Endothelial cell of umbilical vein (primary cell): ENCODE data around the gene IMPG2. TPM values are rescaled to one million over a fixed set of nuclear protein-coding genes. Genes with fewer than 3 reads are reported as not detected.
A peak's percentile ranks its signal among the peaks of the same experiment; 100 is the strongest.

Experiments used
- Bru-seq: library from RNA; stranded (reverse); fragments of 400-500 nt; gene quantifications from one replicate; lab custom pipeline; 2021; lab: Mats Ljungman, UMichigan
- BruChase-seq, 2 experiments: library from RNA; stranded (reverse); fragments of 400-500 nt; gene quantifications; one replicate each; lab custom pipeline; 2021; lab: Mats Ljungman, UMichigan
- BruUV-seq: library from RNA; stranded (reverse); fragments of 400-500 nt; replicated peaks from 2 replicates; lab custom pipeline; 2021; lab: Mats Ljungman, UMichigan
- CTCF ChIA-PET: fragments of 300-600, 350-600 bp; sonication (Branson Sonifier 250); formaldehyde crosslinking; loops from one replicate; lab custom pipeline; 2021; ENCODE audit warnings: antibody characterized with exemption, inconsistent platforms; lab: Charles Lee
- POLR2A ChIA-PET: fragments of 300-600, 350-600 bp; sonication (Branson Sonifier 250); formaldehyde crosslinking; loops from one replicate; lab custom pipeline; 2021; ENCODE audit warnings: antibody characterized with exemption, inconsistent platforms; lab: Charles Lee
- DNase-seq: peaks from one replicate; pipeline ENCODE4 v3.0.0-alpha.2; 2011; ENCODE audit warnings: low read depth, low spot score
- FAIRE-seq: peaks from 2 replicates; lab custom pipeline; 2011; peaks lifted over from hg19 to GRCh38; lab: Jason Lieb, UNC
- H2AFZ ChIP-seq: 2 replicates; pipeline ENCODE4 v1.6.0; 2012; ENCODE audit warnings: low read depth, low read length, control low read depth, inconsistent platforms
- H3K27ac ChIP-seq: 2 replicates; pipeline ENCODE4 v1.5.1; 2011; ENCODE audit warnings: low read depth, mild to moderate bottlenecking, control low read depth, low read length, moderate library complexity; ENCODE audit not compliant: insufficient read depth
- H3K27me3 ChIP-seq, 2 experiments: 2 replicates each; pipeline versions ENCODE4 v1.6.0 to v1.6.1; 2011; ENCODE audit warnings: low read length in 2 of 2, mixed read lengths in 1 of 2; ENCODE audit not compliant: control insufficient read depth in 2 of 2, insufficient read depth in 2 of 2
- H3K36me3 ChIP-seq, 2 experiments: 2 replicates in 1 of 2; 3 replicates in 1 of 2; pipeline ENCODE4 v1.5.1; 2011; ENCODE audit warnings: low read length in 2 of 2, mild to moderate bottlenecking in 1 of 2, moderate library complexity in 1 of 2; ENCODE audit not compliant: control insufficient read depth in 2 of 2, insufficient read depth in 2 of 2; ENCODE audit errors: extremely low read depth in 1 of 2
- H3K4me1 ChIP-seq: 3 replicates; pipeline ENCODE4 v1.5.1; 2011; ENCODE audit warnings: mild to moderate bottlenecking, low read length; ENCODE audit not compliant: control insufficient read depth, insufficient read depth; ENCODE audit errors: extremely low read depth
- H3K4me2 ChIP-seq: 2 replicates; pipeline ENCODE4 v1.6.1; 2011; ENCODE audit warnings: low read length, control low read depth, mixed read lengths; ENCODE audit not compliant: insufficient read depth
- H3K4me3 ChIP-seq, 3 experiments: fragments of 200-600 bp in 1 of 3; sonication (generic), shearing (Covaris generic) in 1 of 3; replicated peaks in 1 of 3; 2 replicates each; pipeline ENCODE4 v1.5.1; 2011 to 2016; ENCODE audit warnings: control low read depth in 3 of 3, low read length in 3 of 3, mild to moderate bottlenecking in 2 of 3, inconsistent platforms in 1 of 3, low read depth in 1 of 3, moderate library complexity in 1 of 3; ENCODE audit not compliant: insufficient read depth in 1 of 3
- H3K79me2 ChIP-seq: 2 replicates; pipeline ENCODE4 v1.6.0; 2012; ENCODE audit warnings: low read length, inconsistent platforms; ENCODE audit not compliant: control insufficient read depth, insufficient read depth
- H3K9ac ChIP-seq: replicated peaks from 2 replicates; pipeline ENCODE3; 2011; ENCODE audit warnings: low read length, control low read depth; ENCODE audit not compliant: insufficient read depth; ENCODE audit errors: extremely low read depth
- H3K9me1 ChIP-seq: replicated peaks from 3 replicates; pipeline ENCODE4 v1.6.0; 2011; ENCODE audit warnings: mild to moderate bottlenecking, low read length; ENCODE audit not compliant: control insufficient read depth, insufficient read depth; ENCODE audit errors: extremely low read depth
- H3K9me3 ChIP-seq: replicated peaks from 2 replicates; pipeline ENCODE4 v1.5.1; 2012; ENCODE audit warnings: low read length, inconsistent platforms; ENCODE audit not compliant: control insufficient read depth, insufficient read depth
- H4K20me1 ChIP-seq: replicated peaks from 2 replicates; pipeline ENCODE3; 2011; ENCODE audit warnings: mild to moderate bottlenecking, low read length; ENCODE audit not compliant: control insufficient read depth, insufficient read depth; ENCODE audit errors: extremely low read depth
- CTCF ChIP-seq, 2 donors: IDR thresholded peaks; 1 replicate in 1 of 2; 2 replicates in 1 of 2; pipeline ENCODE4 v1.5.1; 2011; ENCODE audit warnings: low read length in 2 of 2, mild to moderate bottlenecking in 2 of 2, moderate library complexity in 2 of 2, control low read depth in 1 of 2, inconsistent platforms in 1 of 2, low read depth in 1 of 2; ENCODE audit not compliant: insufficient read depth in 1 of 2; ENCODE audit errors: extremely low read depth in 1 of 2
- EZH2 ChIP-seq: IDR thresholded peaks from 2 replicates; pipeline ENCODE4 v1.6.1; 2012; ENCODE audit warnings: borderline replicate concordance, low read depth, mild to moderate bottlenecking, moderate library complexity, low read length, inconsistent platforms; ENCODE audit not compliant: severe bottlenecking
- FOS ChIP-seq: IDR thresholded peaks from 2 replicates; pipeline ENCODE4 v1.6.1; 2011; ENCODE audit warnings: mild to moderate bottlenecking, low read length, moderate library complexity, borderline replicate concordance; ENCODE audit not compliant: insufficient read depth
- GATA2 ChIP-seq: IDR thresholded peaks from 2 replicates; pipeline ENCODE4 v1.7.0; 2011; ENCODE audit warnings: low read depth, mild to moderate bottlenecking, moderate library complexity, mixed read lengths, low read length; ENCODE audit not compliant: insufficient read length, insufficient read depth
- JUN ChIP-seq: IDR thresholded peaks from 2 replicates; pipeline ENCODE4 v1.6.1; 2011; ENCODE audit warnings: borderline replicate concordance, low read depth; ENCODE audit not compliant: insufficient read length, insufficient read depth
- MYC ChIP-seq: IDR thresholded peaks from one replicate; pipeline ENCODE4 v1.6.1; 2011; ENCODE audit warnings: mild to moderate bottlenecking, low read depth, low read length
- POLR2A ChIP-seq: IDR thresholded peaks from 2 replicates; pipeline ENCODE4 v1.6.1; 2012; ENCODE audit warnings: low read depth, mild to moderate bottlenecking, control low read depth, low read length
- POLR2AphosphoS5 ChIP-seq: IDR thresholded peaks from 2 replicates; pipeline ENCODE4 v1.6.1; 2012; ENCODE audit warnings: low read depth, mild to moderate bottlenecking, control low read depth, low read length, moderate library complexity; ENCODE audit not compliant: insufficient read depth
- dilution Hi-C: fragments of 300-500 bp; cut with MboI; formaldehyde crosslinking; loops from one replicate; pipeline ENCODE4 v1.15.0; 2019; ENCODE audit warnings: low sequenced_read_pairs; ENCODE audit not compliant: extremely low pct_ligation_motif_present
- intact Hi-C: fragments of 100-400 bp; cut with micrococcal nuclease; formaldehyde crosslinking; loops from one replicate; pipeline ENCODE4 v1.10.0; 2022
- long read RNA-seq: library from polyadenylated mRNA; stranded (forward); transcript quantifications from one replicate; pipeline ENCODE4 v2.0.0, GENCODE V29; 2021
- polyA minus RNA-seq, 3 experiments: library from RNA; depleted of rRNA, polyadenylated mRNA; stranded (reverse); fragments of >200 nt; gene quantifications; 1 replicate in 1 of 3; 2 replicates in 2 of 3; pipeline ENCODE4 v1.2.3, GENCODE V29; 2011
- polyA plus RNA-seq, 4 experiments: library from polyadenylated mRNA; depleted of rRNA in 3 of 4; stranded (reverse) in 3 of 4; unstranded in 1 of 4; fragments of >200 nt; gene quantifications; 2 replicates each; pipeline versions ENCODE4 v1.2.1 to v1.2.3, GENCODE V29; 2011 to 2012; ENCODE audit warnings: missing spikeins in 1 of 4
- total RNA-seq: library from RNA; stranded (reverse); gene quantifications from 2 replicates; pipeline ENCODE4 v1.2.3, GENCODE V29; 2021
- TF ChIP-seq, protein P1 (sequence below): IDR thresholded peaks from 2 replicates; pipeline ENCODE4 v1.6.1; 2011; ENCODE audit not compliant: insufficient read depth, insufficient read length

Gene IMPG2
- 0.71 and 0.76 TPM in 2 replicates for total RNA-seq
- 0.30 and 0.39 TPM in 2 replicates for polyA plus RNA-seq
- 0.09 and 0.18 TPM in 2 replicates for polyA plus RNA-seq (2011; cell fraction: cytosol; rRNA removed)
- polyA plus RNA-seq (2011; cell fraction: nucleus; rRNA removed) = 2.4 and 2.8 TPM in 2 replicates
- polyA plus RNA-seq (2012) = 0.16 and 0.24 TPM in 2 replicates
- polyA minus RNA-seq = 1.5 and 1.6 TPM in 2 replicates
- not detected for polyA minus RNA-seq (2011; cell fraction: cytosol; rRNA and poly(A)+ RNA removed)
- polyA minus RNA-seq (2011; cell fraction: nucleus; rRNA and poly(A)+ RNA removed) = 5.6 and 8.0 TPM in 2 replicates
- percentile 67 among the genes with signal in this experiment for Bru-seq, nascent RNA
- percentile 52 among the genes with signal in this experiment for BruChase-seq, experiment 1, labeled RNA remaining after a 6-hour chase
- BruChase-seq, experiment 2, labeled RNA remaining after a 2-hour chase = percentile 59 among the genes with signal in this experiment
- long read RNA-seq = 0 reads

GRCh38 chr3:101320475-101320874 is at the start of gene IMPG2:
TSS of gene IMPG2 (minus strand) at chr3:101320575. CDS start at chr3:101320372, 203 bp downstream.
- no peak within 1 kb of the TSS for H3K4me3 ChIP-seq

DNA sequence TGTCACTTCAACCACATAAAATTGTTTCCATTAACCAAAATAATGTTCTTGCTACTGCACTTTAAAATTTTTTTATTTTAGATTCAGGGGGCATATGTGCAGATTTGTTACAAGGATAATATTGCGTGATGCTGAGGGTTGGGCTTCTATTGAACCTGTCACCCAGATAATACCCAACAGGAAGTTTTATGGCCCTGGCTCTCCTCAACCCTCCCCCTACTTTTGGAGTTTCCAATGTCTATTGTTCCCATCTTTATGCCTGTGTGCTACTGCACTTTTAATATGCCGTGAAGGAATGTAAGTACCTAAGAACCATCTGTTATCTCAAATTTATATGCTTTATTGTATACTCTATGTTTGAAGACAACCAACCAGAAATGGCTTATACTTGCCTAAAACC is 42.0 kb upstream of the IMPG2 start:
- DNase-seq (no peak), FAIRE-seq (no peak)
- H3K36me3 ChIP-seq = no peaks in the 10 kb centered on the region
- H4K20me1 ChIP-seq = no peaks in the 10 kb centered on the region
- no peaks in the 10 kb centered on the region for H3K9me1 ChIP-seq
- no peak overlapping the region for H3K4me3 ChIP-seq
- no peaks in the 10 kb centered on the region for H3K27me3 ChIP-seq
- no TSS peak for BruUV-seq
- H3K4me2 ChIP-seq = no peak overlapping the region
- POLR2A ChIA-PET = no interaction called here
- CTCF ChIA-PET = no interaction called here
- H2AFZ ChIP-seq = no peak overlapping the region
- no peak overlapping the region for H3K27ac ChIP-seq
- dilution Hi-C loops (no loop called here), intact Hi-C loops (no loop called here)
- no peak overlapping the region for H3K9ac ChIP-seq
- no peaks in the 10 kb centered on the region for H3K4me1 ChIP-seq
- H3K79me2 ChIP-seq = no peaks in the 10 kb centered on the region
- TF ChIP-seq GATA2 = no peak
- TF ChIP-seq POLR2A = no peak
- TF ChIP-seq CTCF (IDR thresholded peaks at IDR 0.05; ENCODE audit: extremely low read depth in 1 of 2, insufficient read depth in 1 of 2, low read depth in 1 of 2, low read length in 2 of 2) = no peak
- no peak for TF ChIP-seq MYC
- no peak for TF ChIP-seq FOS
- TF ChIP-seq, protein P1, sequence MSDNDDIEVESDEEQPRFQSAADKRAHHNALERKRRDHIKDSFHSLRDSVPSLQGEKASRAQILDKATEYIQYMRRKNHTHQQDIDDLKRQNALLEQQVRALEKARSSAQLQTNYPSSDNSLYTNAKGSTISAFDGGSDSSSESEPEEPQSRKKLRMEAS = no peak
- no peak for TF ChIP-seq JUN
- no peak for TF ChIP-seq EZH2
- TF ChIP-seq POLR2AphosphoS5 = no peak
- H3K9me3 ChIP-seq = no peaks in the 10 kb centered on the region

More at GRCh38 chr3:101320475-101320874, at the start of gene IMPG2:
- intact Hi-C loops (no loop called here), dilution Hi-C loops (no loop called here)
- DNase-seq = no peak
- Histone ChIP-seq H3K9ac (no peak within 1 kb of the TSS), H2AFZ (no peak within 1 kb of the TSS), H3K4me2 (no peak within 1 kb of the TSS), H3K4me1 (no peaks in the 10 kb centered on the region), H3K9me3 (no peaks in the 10 kb centered on the region), H3K27me3 (no peaks in the 10 kb centered on the region), H3K36me3 (peaks cover 0 to 2% of the 10 kb centered on the region in 2 experiments), H3K27ac (no peak within 1 kb of the TSS), H3K9me1 (no peaks in the 10 kb centered on the region), H3K79me2 (no peaks in the 10 kb centered on the region), H4K20me1 (no peaks in the 10 kb centered on the region)
- CTCF ChIA-PET = interaction anchor here (1.2 to 2.1 kb wide), 3 partner anchors 10 to 17 kb away, joined by 3 to 8 read pairs (median 7); no protein-coding TSS in a partner anchor
- BruUV-seq = no TSS peak
- no peak for FAIRE-seq
- TF ChIP-seq, protein P1 = no peak
- no peak for TF ChIP-seq GATA2
- POLR2A ChIA-PET = no interaction called here
